Measurements from ENCODE around the gene SLC43A1.

The SLC43A1 gene

DNA sequence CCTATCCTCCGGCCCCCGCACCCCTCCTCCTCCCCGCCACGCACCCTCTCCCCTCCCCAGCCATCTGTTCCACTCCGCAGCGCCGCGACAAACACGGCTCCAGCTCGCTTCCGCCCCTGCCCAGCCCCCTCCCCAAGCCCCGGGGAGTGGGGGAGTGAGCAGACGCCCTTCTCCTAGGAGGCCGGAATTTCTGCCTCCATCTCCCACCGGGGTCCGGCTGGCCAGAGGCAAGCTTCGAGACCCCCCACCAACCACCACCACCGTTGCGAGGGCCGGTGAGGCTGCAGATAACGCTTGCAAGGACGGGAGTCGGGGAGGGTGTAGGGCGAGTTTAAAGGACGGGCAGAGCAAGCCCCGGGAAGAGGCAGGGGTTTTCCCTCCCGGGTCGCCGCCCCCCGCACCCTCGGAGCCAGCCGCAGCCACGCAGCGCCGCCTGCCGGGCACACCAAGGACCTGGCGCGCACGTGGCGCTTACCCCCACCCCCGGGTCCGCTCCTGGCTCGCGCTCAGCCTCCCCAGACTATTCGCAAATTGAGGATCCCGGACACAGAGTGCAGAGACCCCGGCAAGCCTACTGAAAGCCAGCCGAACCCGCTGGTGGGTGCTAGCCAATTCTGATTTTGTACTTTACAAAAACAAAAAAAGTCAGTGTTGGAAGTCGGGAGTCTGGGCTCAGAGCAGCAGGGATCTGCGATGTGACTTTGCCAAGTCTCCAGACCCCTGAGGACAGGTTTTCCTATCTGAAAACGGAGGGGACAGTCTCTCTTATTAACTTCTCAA lies 32.5 kb downstream of the SLC43A1 start:
- FAIRE-seq (no peak), DNase-seq (ENCODE audit: insufficient read length, low spot score) (no peak)
- TF ChIP-seq POLR2A (IDR thresholded peaks at IDR 0.05; ENCODE audit: low read depth, low read length): no peak

GRCh38 chr11:57481915-57482781 lies 33.4 kb downstream of the SLC43A1 start:
- DNase-seq (ENCODE audit: insufficient read length, low spot score) (no peak), FAIRE-seq (no peak)
- TF ChIP-seq POLR2A (IDR thresholded peaks at IDR 0.05; ENCODE audit: low read depth, low read length): no peak

DNA sequence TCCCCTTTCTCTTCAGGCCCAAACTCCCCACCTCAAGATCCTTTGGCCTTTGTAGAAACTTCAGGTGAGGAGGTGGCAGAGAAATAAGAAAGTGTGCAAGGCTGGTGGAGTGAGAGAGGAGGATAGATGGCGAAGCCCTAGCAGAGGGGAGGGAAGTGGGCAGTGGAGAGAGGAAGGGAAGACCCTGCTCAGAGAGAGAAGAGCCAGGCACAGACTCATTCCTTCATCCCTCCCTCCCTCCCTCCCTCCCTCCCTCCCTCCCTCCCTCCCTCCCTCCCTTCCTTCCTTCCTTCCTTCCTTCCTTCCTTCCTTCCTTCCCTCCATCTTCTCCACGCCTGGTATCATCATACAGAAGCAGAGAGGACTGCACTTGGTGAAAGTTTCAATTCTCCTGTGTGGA lies 34.2 kb downstream of the SLC43A1 start:
- DNase-seq (ENCODE audit: insufficient read length, low spot score): no peak
- FAIRE-seq: no peak
- no peak for TF ChIP-seq POLR2A (IDR thresholded peaks at IDR 0.05; ENCODE audit: low read depth, low read length)

DNA sequence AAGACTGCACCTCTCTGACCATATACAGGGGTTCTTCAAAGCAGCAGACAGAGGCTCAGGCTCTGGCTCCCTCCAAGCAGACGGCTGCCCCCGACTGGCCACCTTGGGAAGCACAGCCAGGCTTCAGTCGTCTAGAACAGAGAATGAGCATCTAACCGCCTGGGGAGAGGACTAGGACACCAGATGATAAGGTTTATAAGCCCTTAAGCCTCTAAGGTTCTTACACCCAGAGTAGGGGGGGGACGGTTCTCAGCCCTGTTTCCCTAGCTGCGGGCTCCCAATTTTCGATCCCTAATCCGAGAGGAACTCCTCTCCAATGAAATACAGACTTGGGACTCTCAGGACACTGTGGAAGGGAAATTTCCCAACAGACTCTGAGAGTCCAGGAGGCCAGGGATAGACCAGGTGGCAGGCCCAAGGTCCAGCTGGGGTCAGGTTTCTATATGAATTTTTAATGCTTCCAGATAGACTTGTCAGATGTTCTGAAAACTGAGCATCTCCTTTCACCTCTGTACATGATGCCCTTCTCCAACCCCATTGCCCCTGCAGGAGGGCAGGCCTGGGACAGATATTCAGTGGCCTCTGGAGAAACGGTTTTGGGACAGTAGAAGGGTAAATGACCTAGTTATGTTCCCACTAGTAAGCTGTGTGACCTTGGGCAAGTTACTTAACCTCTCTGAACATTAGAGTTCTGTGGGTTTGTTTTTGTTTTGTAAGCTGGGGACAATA lies 34.9 kb downstream of the SLC43A1 start:
- FAIRE-seq (no peak), DNase-seq (ENCODE audit: insufficient read length, low spot score) (peak; percentile 92)
- TF ChIP-seq POLR2A (IDR thresholded peaks at IDR 0.05; ENCODE audit: low read depth, low read length): no peak

GRCh38 chr11:57479911-57480310 lies 35.6 kb downstream of the SLC43A1 start:
- DNase-seq (ENCODE audit: insufficient read length, low spot score): no peak
- TF ChIP-seq POLR2A (IDR thresholded peaks at IDR 0.05; ENCODE audit: low read depth, low read length): no peak
- FAIRE-seq: no peak

DNA sequence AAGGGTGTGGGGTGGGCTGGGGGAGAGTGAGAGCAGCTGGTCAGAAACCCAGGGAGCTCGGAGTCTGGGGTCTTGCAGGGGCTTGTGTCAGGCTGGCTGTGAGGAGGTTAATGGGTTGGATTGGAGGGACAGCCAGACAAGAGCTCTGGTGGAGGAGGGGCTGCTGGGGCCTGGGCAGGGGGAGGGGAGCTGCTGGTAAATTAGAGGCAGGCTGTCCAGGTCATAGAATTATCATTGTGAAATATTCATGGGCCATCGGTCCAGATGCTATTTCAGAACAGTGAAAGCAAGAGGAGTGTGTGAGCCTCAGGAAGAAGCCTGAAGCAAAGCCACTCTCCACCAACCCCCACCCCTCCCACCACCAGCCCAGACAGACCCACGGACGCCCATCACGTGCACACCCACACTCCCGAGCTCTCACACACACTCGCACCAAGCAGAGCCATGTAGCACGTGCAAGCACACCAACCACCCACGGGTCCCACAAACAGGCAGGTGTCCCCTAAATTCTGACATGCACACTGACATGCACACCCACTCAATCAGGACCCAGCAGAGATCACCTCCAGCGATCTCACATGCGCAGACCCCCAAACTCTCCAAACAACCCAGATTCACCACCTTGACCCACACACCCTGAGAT lies 36.4 kb downstream of the SLC43A1 start:
- FAIRE-seq: no peak
- DNase-seq (ENCODE audit: insufficient read length, low spot score): no peak
- TF ChIP-seq POLR2A (IDR thresholded peaks at IDR 0.05; ENCODE audit: low read depth, low read length): no peak

DNA sequence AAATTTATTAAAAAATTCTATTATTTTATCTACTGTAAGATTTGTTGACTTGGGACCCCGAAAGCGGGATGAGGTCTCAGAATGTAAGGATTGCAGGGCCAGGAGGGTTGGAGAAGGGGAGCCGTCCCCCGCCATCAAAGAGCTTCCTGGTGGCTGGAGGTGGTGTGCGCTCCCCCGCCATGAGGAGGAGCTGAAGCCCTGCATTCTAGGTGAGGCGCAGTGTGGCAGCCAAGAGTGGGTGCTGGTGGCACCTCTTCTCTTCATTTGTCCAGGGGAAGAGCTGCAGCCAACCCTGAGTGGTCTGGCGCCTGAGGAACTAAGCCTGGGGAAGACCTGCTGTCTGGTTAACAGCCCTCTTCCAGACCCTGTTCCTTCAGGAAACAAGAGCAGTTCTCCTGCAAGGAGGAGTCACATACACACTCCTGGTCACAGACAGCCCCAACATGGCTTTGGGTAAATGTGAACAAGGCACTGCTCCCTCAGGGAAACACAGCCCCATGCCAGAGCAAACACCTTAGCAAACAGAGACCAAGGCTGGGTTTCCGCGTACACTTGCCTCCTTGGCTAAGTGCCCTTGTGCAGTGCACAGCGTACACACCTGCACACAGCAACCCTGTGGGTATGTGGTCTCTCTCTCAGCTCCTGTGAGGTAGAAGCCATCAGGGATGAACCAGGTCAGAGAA lies 37.9 kb downstream of the SLC43A1 start:
- TF ChIP-seq POLR2A (IDR thresholded peaks at IDR 0.05; ENCODE audit: low read depth, low read length): no peak
- FAIRE-seq (no peak), DNase-seq (ENCODE audit: insufficient read length, low spot score) (no peak)

GRCh38 chr11:57476757-57477506 lies 38.6 kb downstream of the SLC43A1 start:
- FAIRE-seq (no peak), DNase-seq (ENCODE audit: insufficient read length, low spot score) (no peak)
- no peak for TF ChIP-seq POLR2A (IDR thresholded peaks at IDR 0.05; ENCODE audit: low read depth, low read length)

DNA sequence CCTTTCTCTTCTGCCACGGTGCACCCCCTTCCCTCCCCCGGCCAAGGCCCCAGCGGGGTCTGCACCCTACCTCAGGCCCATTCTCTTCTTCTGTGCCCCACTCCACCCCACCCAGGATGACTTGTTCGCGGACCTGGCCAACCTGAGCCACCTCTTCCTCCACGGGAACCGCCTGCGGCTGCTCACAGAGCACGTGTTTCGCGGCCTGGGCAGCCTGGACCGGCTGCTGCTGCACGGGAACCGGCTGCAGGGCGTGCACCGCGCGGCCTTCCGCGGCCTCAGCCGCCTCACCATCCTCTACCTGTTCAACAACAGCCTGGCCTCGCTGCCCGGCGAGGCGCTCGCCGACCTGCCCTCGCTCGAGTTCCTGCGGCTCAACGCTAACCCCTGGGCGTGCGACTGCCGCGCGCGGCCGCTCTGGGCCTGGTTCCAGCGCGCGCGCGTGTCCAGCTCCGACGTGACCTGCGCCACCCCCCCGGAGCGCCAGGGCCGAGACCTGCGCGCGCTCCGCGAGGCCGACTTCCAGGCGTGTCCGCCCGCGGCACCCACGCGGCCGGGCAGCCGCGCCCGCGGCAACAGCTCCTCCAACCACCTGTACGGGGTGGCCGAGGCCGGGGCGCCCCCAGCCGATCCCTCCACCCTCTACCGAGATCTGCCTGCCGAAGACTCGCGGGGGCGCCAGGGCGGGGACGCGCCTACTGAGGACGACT lies 39.3 kb downstream of the SLC43A1 start:
- TF ChIP-seq POLR2A (IDR thresholded peaks at IDR 0.05; ENCODE audit: low read depth, low read length): no peak
- FAIRE-seq (no peak), DNase-seq (ENCODE audit: insufficient read length, low spot score) (no peak)

DNA sequence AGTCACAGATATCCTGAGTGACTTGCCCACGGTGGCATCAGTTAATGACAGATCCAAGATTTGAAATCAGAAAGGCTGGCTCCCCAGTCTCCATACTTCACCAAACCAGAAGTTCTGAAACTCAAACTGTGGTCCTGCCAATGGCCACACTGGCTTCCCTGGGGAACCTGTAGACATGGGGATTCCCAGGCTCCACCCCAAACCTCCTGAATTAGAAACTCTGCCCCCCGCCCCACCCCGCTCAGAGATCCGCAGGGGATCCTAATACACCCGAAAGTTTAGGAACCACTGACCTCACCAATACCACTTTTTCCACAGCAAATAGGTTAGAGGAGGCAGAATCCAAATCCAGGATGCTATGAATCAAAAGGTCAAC lies 39.8 kb downstream of the SLC43A1 start:
- FAIRE-seq: no peak
- DNase-seq (ENCODE audit: insufficient read length, low spot score): no peak
- TF ChIP-seq POLR2A (IDR thresholded peaks at IDR 0.05; ENCODE audit: low read depth, low read length): no peak

DNA sequence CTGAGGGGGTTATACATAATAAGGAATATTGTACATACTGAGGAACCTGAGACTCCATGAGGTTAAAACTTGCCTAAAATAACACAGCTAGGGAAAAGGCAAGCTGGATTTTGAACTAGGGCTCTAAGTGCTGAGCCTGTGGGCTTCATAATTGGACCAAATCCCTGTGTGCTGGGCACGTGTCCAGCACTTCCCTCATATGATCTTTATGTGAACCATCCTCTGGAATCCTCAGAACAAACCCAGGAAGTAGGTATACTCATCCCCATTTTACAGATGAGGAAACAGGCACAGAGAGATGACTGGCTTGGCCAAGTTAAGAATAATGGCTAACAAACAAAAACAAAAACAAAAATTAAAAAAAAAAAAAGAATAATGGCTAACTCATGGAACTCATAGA lies 40.3 kb downstream of the SLC43A1 start:
- no peak for DNase-seq (ENCODE audit: insufficient read length, low spot score)
- FAIRE-seq: no peak
- no peak for TF ChIP-seq POLR2A (IDR thresholded peaks at IDR 0.05; ENCODE audit: low read depth, low read length)

- no peak for TF ChIP-seq POLR2A (IDR thresholded peaks at IDR 0.05; ENCODE audit: low read depth, low read length)
- FAIRE-seq: no peak
Observed at GRCh38 chr11:57474803-57475115, 40.7 kb downstream of the SLC43A1 start.

More at GRCh38 chr11:57474803-57475115, 40.7 kb downstream of the SLC43A1 start:
- no peak for DNase-seq (ENCODE audit: insufficient read length, low spot score)
